SK-N-SH (cell line): ENCODE results near the gene KLK12. TPM values are rescaled to one million over a fixed set of nuclear protein-coding genes. Genes with fewer than 3 reads are reported as not detected.

Experiments
- CTCF ChIA-PET: fragments of 300-600, 350-600 bp; formaldehyde crosslinking; extraction: SDS; loops from one replicate; lab custom pipeline; 2021; lab: Yijun Ruan, JAX
- POLR2A ChIA-PET: fragments of 350-600 bp; sonication (Branson Sonifier 250); formaldehyde crosslinking; extraction: SDS; loops from one replicate; lab custom pipeline; 2020; ENCODE audit warnings: antibody characterized with exemption, inconsistent platforms; lab: Yijun Ruan, JAX
- DNase-seq: peaks from one replicate; pipeline ENCODE4 v3.0.0; 2012
- H2AFZ ChIP-seq: fragments of 200-600 bp; sonication (generic); 2 replicates; pipeline ENCODE4 v1.8.1; 2016; ENCODE audit warnings: antibody characterized with exemption, mild to moderate bottlenecking, low read depth
- H3F3A ChIP-seq: fragments of 200-600 bp; sonication (generic); replicated peaks from 2 replicates; pipeline ENCODE3; 2016; ENCODE audit warnings: antibody characterized with exemption, mild to moderate bottlenecking; ENCODE audit not compliant: insufficient read depth
- H3K27ac ChIP-seq, 2 experiments: fragments of 200-500 bp in 1 of 2; fragments of 200-600 bp in 1 of 2; sonication (Bioruptor generic) in 1 of 2; sonication (generic), shearing (Covaris generic) in 1 of 2; 2 replicates each; pipeline versions ENCODE4 v1.5.1 to v1.6.1; 2014 to 2016; ENCODE audit warnings: low read depth in 2 of 2, inconsistent platforms in 1 of 2, low read length in 1 of 2, mild to moderate bottlenecking in 1 of 2, mixed read lengths in 1 of 2
- H3K27me3 ChIP-seq: fragments of 200-600 bp; sonication (generic), shearing (Covaris generic); 2 replicates; pipeline ENCODE4 v1.6.1; 2016; ENCODE audit warnings: mixed run types; ENCODE audit not compliant: insufficient read depth
- H3K36me3 ChIP-seq, 2 experiments: fragments of 200-500 bp in 1 of 2; fragments of 200-600 bp in 1 of 2; sonication (Bioruptor generic) in 1 of 2; sonication (generic) in 1 of 2; replicated peaks in 1 of 2; 2 replicates each; pipeline versions ENCODE3 to v1.5.1; 2014 to 2016; ENCODE audit warnings: low read length in 1 of 2, mild to moderate bottlenecking in 1 of 2; ENCODE audit not compliant: insufficient read depth in 2 of 2, control insufficient read depth in 1 of 2
- H3K4me1 ChIP-seq, 2 experiments: fragments of 200-500 bp in 1 of 2; fragments of 200-600 bp in 1 of 2; sonication (Bioruptor generic) in 1 of 2; sonication (generic), shearing (Covaris generic) in 1 of 2; 2 replicates each; pipeline versions ENCODE4 v1.5.1 to v1.6.1; 2014 to 2016; ENCODE audit warnings: low read depth in 1 of 2, low read length in 1 of 2, mixed run types in 1 of 2; ENCODE audit not compliant: insufficient read depth in 2 of 2, control insufficient read depth in 1 of 2
- H3K4me2 ChIP-seq: fragments of 200-600 bp; sonication (generic), shearing (Covaris generic); 2 replicates; pipeline ENCODE4 v1.6.1; 2017; ENCODE audit warnings: mixed run types
- H3K4me3 ChIP-seq, 2 experiments: fragments of 200-500 bp in 1 of 2; fragments of 200-600 bp in 1 of 2; sonication (Bioruptor generic) in 1 of 2; sonication (generic), shearing (Covaris generic) in 1 of 2; 2 replicates each; pipeline versions ENCODE4 v1.5.1 to v1.8.1; 2014 to 2016; ENCODE audit warnings: low read depth in 2 of 2, inconsistent platforms in 1 of 2, low read length in 1 of 2, mild to moderate bottlenecking in 1 of 2, mixed read lengths in 1 of 2, moderate library complexity in 1 of 2
- H3K79me2 ChIP-seq: fragments of 200-600 bp; sonication (generic); 2 replicates; pipeline ENCODE4 v1.8.1; 2017; ENCODE audit warnings: mild to moderate bottlenecking; ENCODE audit not compliant: insufficient read depth
- H3K9ac ChIP-seq: fragments of 200-600 bp; sonication (generic); 2 replicates; pipeline ENCODE4 v1.6.1; 2017; ENCODE audit warnings: mixed run types
- H3K9me2 ChIP-seq: fragments of 200-600 bp; sonication (generic); 2 replicates; pipeline ENCODE4 v1.6.1; 2017; ENCODE audit warnings: mixed run types
- H3K9me3 ChIP-seq: fragments of 200-600 bp; sonication (generic); 2 replicates; pipeline ENCODE4 v1.6.1; 2017; ENCODE audit warnings: mixed run types, mild to moderate bottlenecking, moderate library complexity
- H4K20me1 ChIP-seq: fragments of 200-600 bp; sonication (generic); 2 replicates; pipeline ENCODE4 v1.6.1; 2017; ENCODE audit warnings: mild to moderate bottlenecking, mixed run types; ENCODE audit not compliant: insufficient read depth
- CHD2 ChIP-seq: fragments of 150-350 bp; IDR thresholded peaks from 2 replicates; pipeline ENCODE4 v1.6.1; 2018; ENCODE audit warnings: low read length; ENCODE audit not compliant: partially characterized antibody
- ELF1 ChIP-seq: IDR thresholded peaks from 2 replicates; pipeline ENCODE4 v1.4.0; 2012
- EP300 ChIP-seq, 2 experiments: IDR thresholded peaks; 2 replicates each; pipeline versions ENCODE4 v1.4.0 to v1.6.1; 2012; ENCODE audit warnings: borderline replicate concordance in 1 of 2, low read depth in 1 of 2, low read length in 1 of 2
- FOSL2 ChIP-seq: IDR thresholded peaks from 2 replicates; pipeline ENCODE4 v1.4.0; 2012; ENCODE audit warnings: low read depth, mild to moderate bottlenecking, moderate library complexity, borderline replicate concordance
- GATA2 ChIP-seq: sonication (generic); formaldehyde crosslinking; IDR thresholded peaks from 2 replicates; pipeline ENCODE4 v1.5.0; 2020; ENCODE audit warnings: mild to moderate bottlenecking, missing genetic modification reagents
- NRF1 ChIP-seq: IDR thresholded peaks from 2 replicates; pipeline ENCODE4 v1.6.1; 2012; ENCODE audit warnings: low read depth, mild to moderate bottlenecking, low read length
- RXRA ChIP-seq: IDR thresholded peaks from 2 replicates; pipeline ENCODE4 v1.4.0; 2012; ENCODE audit warnings: low read depth, mild to moderate bottlenecking, borderline replicate concordance
- TAF1 ChIP-seq: IDR thresholded peaks from 2 replicates; pipeline ENCODE4 v1.6.1; 2012; ENCODE audit warnings: low read depth, mild to moderate bottlenecking, low read length, moderate library complexity, borderline replicate concordance
- ZBTB33 ChIP-seq: IDR thresholded peaks from 2 replicates; pipeline ENCODE4 v1.4.0; 2012; ENCODE audit warnings: low read depth, borderline replicate concordance
- WGBS: methylation state at CpG from one replicate; pipeline ENCODE4 v1.1.6; 2017; ENCODE audit warnings: low lambda C conversion rate; 5-methylcytosine and 5-hydroxymethylcytosine counted together
- polyA plus RNA-seq, 3 experiments: library from polyadenylated mRNA; depleted of rRNA; stranded (reverse); fragments of >200 nt; gene quantifications; 2 replicates each; pipeline ENCODE4 v1.2.3, GENCODE V29; 2012
- TF ChIP-seq, protein P1 (sequence below): IDR thresholded peaks from 2 replicates; pipeline ENCODE4 v1.4.0; 2012; ENCODE audit warnings: low read depth, borderline replicate concordance
- TF ChIP-seq, protein P2 (sequence below): fragments of 150-350 bp; IDR thresholded peaks from 2 replicates; pipeline ENCODE4 v1.6.1; 2017; ENCODE audit warnings: antibody characterized with exemption, low read length, low read depth, borderline replicate concordance

Gene KLK12
- polyA plus RNA-seq, 1 of the 3 experiments (the other 2 are of a cell fraction) = not detected

DNA sequence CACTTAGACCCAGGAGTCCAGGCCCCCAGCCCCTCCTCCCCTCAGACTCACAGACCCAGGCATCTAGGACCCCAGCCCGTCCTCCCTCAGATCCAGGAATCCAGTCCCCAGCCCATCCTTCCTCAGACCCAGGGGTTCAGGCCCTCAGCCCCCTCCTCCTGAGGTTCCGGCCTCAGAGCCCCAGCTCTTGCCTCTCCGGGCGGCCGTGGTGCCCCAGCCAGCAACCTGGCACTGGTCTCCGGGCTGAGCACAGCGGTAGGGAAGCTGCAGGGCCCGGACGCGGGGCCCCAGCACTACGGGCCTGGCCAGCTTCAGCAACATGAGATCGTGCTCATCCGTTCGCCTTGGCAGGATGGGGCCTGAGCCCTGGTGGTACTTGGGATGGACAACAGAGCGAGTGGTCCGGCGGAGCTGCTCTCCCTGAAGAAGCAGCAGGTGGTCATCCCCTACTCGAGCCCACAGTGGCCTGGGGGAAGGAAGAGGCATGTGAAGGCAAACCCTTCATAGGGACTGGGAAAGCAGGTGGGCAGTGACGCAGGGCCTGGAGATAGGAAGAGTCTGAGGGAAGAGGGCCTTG lies 19.0 kb downstream of the KLK12 start:
- POLR2A ChIA-PET = no interaction called here
- TF ChIP-seq ZBTB33 = no peak
- TF ChIP-seq GATA2 (CRISPR knock-in tag) = no peak
- TF ChIP-seq, protein P1, sequence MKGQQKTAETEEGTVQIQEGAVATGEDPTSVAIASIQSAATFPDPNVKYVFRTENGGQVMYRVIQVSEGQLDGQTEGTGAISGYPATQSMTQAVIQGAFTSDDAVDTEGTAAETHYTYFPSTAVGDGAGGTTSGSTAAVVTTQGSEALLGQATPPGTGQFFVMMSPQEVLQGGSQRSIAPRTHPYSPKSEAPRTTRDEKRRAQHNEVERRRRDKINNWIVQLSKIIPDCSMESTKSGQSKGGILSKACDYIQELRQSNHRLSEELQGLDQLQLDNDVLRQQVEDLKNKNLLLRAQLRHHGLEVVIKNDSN = no peak
- Histone ChIP-seq H2AFZ (no peak overlapping the region), H3K27me3 (peaks cover 74% of the 10 kb centered on the region), H3K9ac (no peak overlapping the region), H3K36me3 (no peaks in the 10 kb centered on the region), H3K4me3 (no peak overlapping the region), H3K4me2 (no peak overlapping the region), H4K20me1 (no peaks in the 10 kb centered on the region), H3K79me2 (no peaks in the 10 kb centered on the region), H3K9me2 (no peaks in the 10 kb centered on the region), H3K27ac (no peak overlapping the region), H3K9me3 (no peaks in the 10 kb centered on the region), H3F3A (no peaks in the 10 kb centered on the region), H3K4me1 (no peaks in the 10 kb centered on the region)
- no peak for DNase-seq
- CTCF ChIA-PET = interaction anchor here (1.1 to 6.0 kb wide), 5 partner anchors 21 to 95 kb away, joined by 3 to 30 read pairs (median 7); no protein-coding TSS in a partner anchor
- WGBS = 54% methylated on average over 15 of the region's 19 CpGs

DNA sequence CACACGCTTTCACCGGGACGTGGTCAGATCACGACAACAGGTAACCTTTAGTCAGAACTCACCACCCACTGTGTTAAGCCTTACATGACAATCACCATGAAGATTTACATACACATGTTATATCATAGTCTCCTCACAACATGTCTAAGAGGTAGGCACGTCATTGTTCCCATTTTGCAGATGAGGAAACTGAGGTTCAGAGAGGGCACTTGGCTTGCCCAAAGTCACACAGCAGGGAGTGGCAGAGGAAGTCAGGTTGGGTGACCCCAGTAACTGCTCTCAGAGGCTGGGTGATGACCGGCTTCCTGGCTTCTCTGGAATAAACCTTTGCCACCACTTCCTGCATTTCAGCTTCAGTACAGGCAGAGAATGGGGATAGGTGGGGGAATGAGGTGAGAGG lies 20.6 kb downstream of the KLK12 start:
- TF ChIP-seq ELF1 = no peak
- no peak for TF ChIP-seq NRF1
- TF ChIP-seq, protein P2, sequence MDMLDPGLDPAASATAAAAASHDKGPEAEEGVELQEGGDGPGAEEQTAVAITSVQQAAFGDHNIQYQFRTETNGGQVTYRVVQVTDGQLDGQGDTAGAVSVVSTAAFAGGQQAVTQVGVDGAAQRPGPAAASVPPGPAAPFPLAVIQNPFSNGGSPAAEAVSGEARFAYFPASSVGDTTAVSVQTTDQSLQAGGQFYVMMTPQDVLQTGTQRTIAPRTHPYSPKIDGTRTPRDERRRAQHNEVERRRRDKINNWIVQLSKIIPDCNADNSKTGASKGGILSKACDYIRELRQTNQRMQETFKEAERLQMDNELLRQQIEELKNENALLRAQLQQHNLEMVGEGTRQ = no peak
- TF ChIP-seq RXRA = no peak
- TF ChIP-seq GATA2 (CRISPR knock-in tag) = no peak
- no peak for TF ChIP-seq TAF1
- TF ChIP-seq FOSL2 = no peak
- TF ChIP-seq CHD2 = no peak
- no peak for TF ChIP-seq EP300 (IDR thresholded peaks at IDR 0.05; ENCODE audit: borderline replicate concordance in 1 of 2, low read depth in 1 of 2, low read length in 1 of 2)
- WGBS = 25% methylated on average over 5 of the region's 6 CpGs
- no peaks in the 10 kb centered on the region for H4K20me1 ChIP-seq
- no peaks in the 10 kb centered on the region for H3F3A ChIP-seq
- peaks cover 74% of the 10 kb centered on the region for H3K27me3 ChIP-seq
- H3K27ac ChIP-seq = no peak overlapping the region
- ChIA-PET POLR2A (no interaction called here), CTCF (interaction anchor here (1.8 to 6.0 kb wide), 2 partner anchors 7 to 81 kb away, joined by 6 to 30 read pairs; no protein-coding TSS in a partner anchor)
- H3K4me2 ChIP-seq = no peak overlapping the region
- no peak for DNase-seq
- H3K36me3 ChIP-seq = no peaks in the 10 kb centered on the region
- H3K4me3 ChIP-seq = no peak overlapping the region
- H3K9me2 ChIP-seq = no peaks in the 10 kb centered on the region
- no peaks in the 10 kb centered on the region for H3K4me1 ChIP-seq
- H3K79me2 ChIP-seq = no peaks in the 10 kb centered on the region
- no peaks in the 10 kb centered on the region for H3K9me3 ChIP-seq
- H2AFZ ChIP-seq = no peak overlapping the region
- no peak overlapping the region for H3K9ac ChIP-seq
